PC-9 (cell line): ENCODE results near the gene MYMK. TPM values are rescaled to one million over a fixed set of nuclear protein-coding genes. Genes with fewer than 3 reads are reported as not detected.

Experiments used
- BruUV-seq: library from RNA; stranded (reverse); fragments of 400-500 nt; replicated peaks from 2 replicates; lab custom pipeline; 2021; lab: Mats Ljungman, UMichigan
- CTCF ChIA-PET: fragments of 300-600 bp; sonication (Branson Sonifier 250); formaldehyde crosslinking; loops from one replicate; lab custom pipeline; 2022; ENCODE audit warnings: antibody characterized with exemption; lab: Charles Lee
- POLR2A ChIA-PET: fragments of 300-600 bp; sonication (Branson Sonifier 250); formaldehyde crosslinking; loops from one replicate; lab custom pipeline; 2022; ENCODE audit warnings: antibody characterized with exemption; ENCODE audit not compliant: unreplicated experiment; lab: Charles Lee
- DNase-seq, 2 experiments: peaks; one replicate each; pipeline versions ENCODE4 v3.0.0 to v3.0.0-alpha.2; 2015 to 2022; ENCODE audit warnings: mixed read lengths in 1 of 2
- H2AFZ ChIP-seq: fragments of 200-600 bp; sonication (generic); 2 replicates; pipeline ENCODE4 v1.8.1; 2017; ENCODE audit warnings: antibody characterized with exemption
- H3F3A ChIP-seq: fragments of 200-600 bp; sonication (generic); 2 replicates; pipeline ENCODE4 v1.8.1; 2017; ENCODE audit warnings: antibody characterized with exemption, mild to moderate bottlenecking, low read depth; ENCODE audit not compliant: insufficient read depth
- H3K27ac ChIP-seq: fragments of 200-600 bp; sonication (generic); 2 replicates; pipeline ENCODE4 v1.6.1; 2016; ENCODE audit warnings: mixed run types
- H3K27me3 ChIP-seq: fragments of 200-600 bp; sonication (generic); 2 replicates; pipeline ENCODE4 v1.6.1; 2016; ENCODE audit warnings: low read depth, mixed run types; ENCODE audit not compliant: insufficient read depth
- H3K36me3 ChIP-seq: fragments of 200-600 bp; sonication (generic); 2 replicates; pipeline ENCODE4 v1.6.1; 2016; ENCODE audit warnings: low read depth, mixed run types
- H3K4me1 ChIP-seq: fragments of 200-600 bp; sonication (generic); replicated peaks from 2 replicates; pipeline ENCODE4 v1.6.1; 2016; ENCODE audit warnings: mixed run types; ENCODE audit not compliant: insufficient read depth
- H3K4me2 ChIP-seq: fragments of 200-600 bp; sonication (generic); 2 replicates; pipeline ENCODE4 v1.6.1; 2017; ENCODE audit warnings: mixed run types
- H3K4me3 ChIP-seq: fragments of 200-600 bp; sonication (generic); 2 replicates; pipeline ENCODE4 v1.6.1; 2016; ENCODE audit warnings: mixed run types
- H3K79me2 ChIP-seq: fragments of 200-600 bp; sonication (generic); 2 replicates; pipeline ENCODE4 v1.6.1; 2017; ENCODE audit warnings: low read depth, mixed run types
- H3K9me2 ChIP-seq: fragments of 200-600 bp; sonication (generic); 2 replicates; pipeline ENCODE4 v1.8.1; 2017; ENCODE audit warnings: mild to moderate bottlenecking; ENCODE audit not compliant: insufficient read depth
- H3K9me3 ChIP-seq: fragments of 200-600 bp; sonication (generic); 2 replicates; pipeline ENCODE4 v1.8.1; 2016; ENCODE audit warnings: low read depth; ENCODE audit not compliant: insufficient read depth
- H4K20me1 ChIP-seq: fragments of 200-600 bp; sonication (generic); 2 replicates; pipeline ENCODE4 v1.8.1; 2017; ENCODE audit not compliant: insufficient read depth
- EZH2 ChIP-seq: fragments of 200-600 bp; sonication (generic); IDR thresholded peaks from 2 replicates; pipeline ENCODE4 v1.8.0; 2017; ENCODE audit warnings: antibody characterized with exemption, low read depth
- intact Hi-C: fragments of 100-400 bp; cut with micrococcal nuclease; formaldehyde crosslinking; loops from one replicate; pipeline ENCODE4 v1.10.0; 2022; ENCODE audit not compliant: unreplicated experiment
- total RNA-seq: library from RNA; stranded (reverse); gene quantifications from 2 replicates; pipeline ENCODE4 v1.2.3, GENCODE V29; 2021
- TF ChIP-seq, protein P1 (sequence below): fragments of 200-600 bp; sonication (generic); conservative IDR thresholded peaks from 2 replicates; pipeline ENCODE4 v1.6.1; 2017; ENCODE audit warnings: mixed run types, antibody characterized with exemption, mild to moderate bottlenecking, moderate library complexity

MYMK gene
- total RNA-seq, 1 experiment from 2014 or later: not detected

DNA sequence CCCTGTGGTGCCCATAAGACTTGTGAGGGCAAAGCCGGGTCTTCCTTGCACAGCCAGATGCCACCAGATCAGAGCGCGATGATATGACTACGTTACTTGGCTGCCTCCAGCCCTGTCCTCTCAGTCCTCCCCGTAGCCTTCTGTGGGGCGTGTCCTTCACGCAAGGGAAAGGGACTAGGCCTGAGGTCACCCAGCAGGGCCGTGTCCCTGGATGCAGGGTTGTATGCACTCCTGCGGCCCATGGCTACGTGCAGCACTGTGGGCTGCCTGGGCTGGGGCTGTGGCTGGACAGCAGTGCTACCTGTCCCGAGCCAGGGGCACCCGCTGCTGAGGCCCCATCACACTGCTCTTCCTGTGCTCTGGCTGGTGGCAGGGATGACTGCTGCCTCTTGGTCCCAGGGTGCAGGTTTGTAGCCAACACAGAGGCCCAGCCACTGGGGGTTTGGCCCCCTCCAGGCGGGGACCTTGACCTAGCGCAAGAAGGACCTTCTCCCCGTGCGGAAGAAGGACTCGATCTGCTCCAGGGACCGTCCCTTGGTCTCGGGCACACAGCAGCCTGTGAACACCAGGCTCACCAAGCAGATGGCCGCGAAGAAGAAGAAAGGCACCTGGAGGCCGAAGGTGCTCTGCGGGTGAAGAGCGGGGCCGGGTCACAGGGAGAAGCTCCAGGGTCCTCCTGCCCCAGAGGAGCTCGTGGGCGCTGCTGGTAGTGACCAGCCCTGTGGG is 53.0 kb downstream of the MYMK start:
- no TSS peak for BruUV-seq
- ChIA-PET CTCF (no interaction called here), POLR2A (interaction anchor here (0.7 kb wide), 1 partner anchor 604 kb away, joined by 4 read pairs; no protein-coding TSS in a partner anchor)

DNA sequence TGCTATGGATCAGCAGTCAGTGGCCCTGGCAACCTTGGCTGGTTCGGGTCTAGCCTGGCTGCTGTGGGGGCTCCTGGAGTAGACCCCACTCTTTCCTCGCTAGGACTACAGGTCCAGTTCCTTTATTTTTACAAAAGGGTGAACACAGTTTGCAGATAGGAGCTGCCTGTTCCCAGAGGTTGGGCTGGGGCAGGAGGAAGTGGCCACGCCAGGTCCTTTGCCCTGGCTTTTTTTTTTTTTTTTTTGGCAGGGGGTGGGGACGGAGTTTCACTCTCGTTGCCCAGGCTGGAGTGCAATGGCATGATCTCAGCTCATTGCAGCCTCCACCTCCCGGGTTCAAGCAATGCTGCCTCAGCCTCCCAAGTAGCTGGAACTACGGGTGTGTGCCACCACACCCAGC is 53.8 kb downstream of the MYMK start:
- Histone ChIP-seq H3K27ac (no peak overlapping the region), H3K4me2 (no peak overlapping the region), H3K36me3 (no peaks in the 10 kb centered on the region), H4K20me1 (no peaks in the 10 kb centered on the region; the same call in 1 of the 2 replicates), H2AFZ (no peak overlapping the region), H3K79me2 (no peaks in the 10 kb centered on the region), H3K4me1 (no peaks in the 10 kb centered on the region), H3K27me3 (no peaks in the 10 kb centered on the region), H3K4me3 (no peak overlapping the region), H3K9me2 (no peaks in the 10 kb centered on the region), H3K9me3 (no peaks in the 10 kb centered on the region), H3F3A (peaks cover 3% of the 10 kb centered on the region; the same call in 1 of the 2 replicates)
- TF ChIP-seq EZH2: no peak
- TF ChIP-seq, protein P1, sequence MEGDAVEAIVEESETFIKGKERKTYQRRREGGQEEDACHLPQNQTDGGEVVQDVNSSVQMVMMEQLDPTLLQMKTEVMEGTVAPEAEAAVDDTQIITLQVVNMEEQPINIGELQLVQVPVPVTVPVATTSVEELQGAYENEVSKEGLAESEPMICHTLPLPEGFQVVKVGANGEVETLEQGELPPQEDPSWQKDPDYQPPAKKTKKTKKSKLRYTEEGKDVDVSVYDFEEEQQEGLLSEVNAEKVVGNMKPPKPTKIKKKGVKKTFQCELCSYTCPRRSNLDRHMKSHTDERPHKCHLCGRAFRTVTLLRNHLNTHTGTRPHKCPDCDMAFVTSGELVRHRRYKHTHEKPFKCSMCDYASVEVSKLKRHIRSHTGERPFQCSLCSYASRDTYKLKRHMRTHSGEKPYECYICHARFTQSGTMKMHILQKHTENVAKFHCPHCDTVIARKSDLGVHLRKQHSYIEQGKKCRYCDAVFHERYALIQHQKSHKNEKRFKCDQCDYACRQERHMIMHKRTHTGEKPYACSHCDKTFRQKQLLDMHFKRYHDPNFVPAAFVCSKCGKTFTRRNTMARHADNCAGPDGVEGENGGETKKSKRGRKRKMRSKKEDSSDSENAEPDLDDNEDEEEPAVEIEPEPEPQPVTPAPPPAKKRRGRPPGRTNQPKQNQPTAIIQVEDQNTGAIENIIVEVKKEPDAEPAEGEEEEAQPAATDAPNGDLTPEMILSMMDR: no peak
- BruUV-seq: no TSS peak
- ChIA-PET POLR2A (interaction anchor here (0.6 to 0.7 kb wide), 2 partner anchors 11 to 604 kb away, joined by 4 to 7 read pairs; partner anchors contain the start of gene CACFD1), CTCF (no interaction called here)
- intact Hi-C loops: no loop called here
- DNase-seq: no peak

More for the DNA sequence above, 53.0 kb downstream of the MYMK start:
- Histone ChIP-seq H3K79me2 (no peaks in the 10 kb centered on the region), H2AFZ (no peak overlapping the region), H3K4me3 (no peak overlapping the region), H3K9me2 (no peaks in the 10 kb centered on the region), H3F3A (no peaks in the 10 kb centered on the region; the same call in 1 of the 2 replicates), H3K27ac (no peak overlapping the region), H3K27me3 (no peaks in the 10 kb centered on the region), H4K20me1 (no peaks in the 10 kb centered on the region; the same call in 1 of the 2 replicates), H3K4me1 (no peaks in the 10 kb centered on the region), H3K9me3 (no peaks in the 10 kb centered on the region), H3K4me2 (no peak overlapping the region), H3K36me3 (no peaks in the 10 kb centered on the region)
- intact Hi-C loops: no loop called here
- TF ChIP-seq, protein P1: no peak
- TF ChIP-seq EZH2: no peak
- DNase-seq: no peak

DNA sequence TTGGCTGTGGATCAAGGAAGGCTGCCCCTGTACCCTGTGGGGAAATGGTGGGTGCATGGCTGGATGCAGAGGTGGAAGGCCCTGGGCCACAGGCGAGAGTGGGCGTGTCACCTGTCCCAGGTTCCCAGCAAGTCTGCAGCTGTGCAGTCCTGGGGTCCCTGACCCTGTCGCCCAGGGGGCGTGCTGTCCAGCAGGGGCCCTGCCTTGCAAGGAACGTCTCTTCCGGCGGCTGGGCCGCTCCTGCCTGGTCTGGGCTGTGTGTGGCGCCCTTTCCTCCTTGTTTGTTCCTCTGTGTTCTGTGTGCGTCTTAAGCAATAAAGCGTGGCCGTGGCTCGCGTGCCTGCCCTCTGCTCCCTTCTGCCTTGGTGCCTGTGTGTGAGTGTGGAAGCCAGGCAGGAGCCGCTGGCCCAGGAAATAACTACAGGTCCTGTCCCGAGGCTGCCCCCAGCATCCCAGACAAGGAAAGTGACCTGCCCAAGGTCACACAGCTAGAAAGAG is 54.3 kb downstream of the MYMK start:
- H2AFZ ChIP-seq: no peak overlapping the region
- H3K79me2 ChIP-seq: no peaks in the 10 kb centered on the region
- H3F3A ChIP-seq: peaks cover 5% of the 10 kb centered on the region; the same call in 1 of the 2 replicates
- H3K36me3 ChIP-seq: no peaks in the 10 kb centered on the region
- H3K4me2 ChIP-seq: no peak overlapping the region
- no peak for TF ChIP-seq EZH2
- TF ChIP-seq, protein P1: no peak
- no peak for DNase-seq
- no peaks in the 10 kb centered on the region for H3K9me3 ChIP-seq
- BruUV-seq: no TSS peak
- no peak overlapping the region for H3K4me3 ChIP-seq
- H3K27ac ChIP-seq: no peak overlapping the region
- H3K4me1 ChIP-seq: no peaks in the 10 kb centered on the region
- H3K27me3 ChIP-seq: no peaks in the 10 kb centered on the region
- ChIA-PET CTCF (no interaction called here), POLR2A (interaction anchor here (0.6 to 0.7 kb wide), 2 partner anchors 11 to 603 kb away, joined by 4 to 7 read pairs; partner anchors contain the start of gene CACFD1)
- no peaks in the 10 kb centered on the region; the same call in 1 of the 2 replicates for H4K20me1 ChIP-seq
- H3K9me2 ChIP-seq: no peaks in the 10 kb centered on the region
- intact Hi-C loops: no loop called here
